Stimulated activated CD8-positive, alpha-beta memory T cell treated with anti-CD3 and anti-CD28 coated beads, Interleukin-15, amount 100 ng/mL, for 48 hours (primary cell): ENCODE measurements around the gene IVD.

Experiments
- DNase-seq, 2 donors: peaks; one replicate each; pipeline ENCODE4 v3.0.0-alpha.2; 2020; ENCODE audit warnings: low read depth in 2 of 2

Gene IVD

GRCh38 chr15:40459391-40460015 is 53.9 kb downstream of the IVD start:
- DNase-seq: no peak

DNA sequence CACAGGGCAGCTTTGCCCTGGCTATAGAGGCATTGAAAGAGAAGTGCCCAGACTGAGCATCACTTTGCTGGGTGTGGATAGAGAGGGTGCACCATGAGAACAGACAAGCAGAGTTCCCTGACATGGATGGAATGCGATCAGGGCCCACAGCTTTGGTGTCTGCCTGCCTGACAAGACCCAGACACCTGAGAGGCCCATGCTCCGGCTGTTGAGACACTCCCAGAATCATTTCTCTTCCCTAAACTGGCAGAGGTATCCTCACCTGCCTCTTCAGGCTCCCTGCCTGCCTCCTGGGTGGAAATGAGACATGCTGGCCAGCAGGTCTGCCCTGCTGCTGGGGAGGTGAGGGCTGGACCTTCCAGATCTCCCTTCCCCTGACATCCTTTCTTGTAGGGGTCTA is 54.8 kb downstream of the IVD start:
- DNase-seq: no peak

DNA sequence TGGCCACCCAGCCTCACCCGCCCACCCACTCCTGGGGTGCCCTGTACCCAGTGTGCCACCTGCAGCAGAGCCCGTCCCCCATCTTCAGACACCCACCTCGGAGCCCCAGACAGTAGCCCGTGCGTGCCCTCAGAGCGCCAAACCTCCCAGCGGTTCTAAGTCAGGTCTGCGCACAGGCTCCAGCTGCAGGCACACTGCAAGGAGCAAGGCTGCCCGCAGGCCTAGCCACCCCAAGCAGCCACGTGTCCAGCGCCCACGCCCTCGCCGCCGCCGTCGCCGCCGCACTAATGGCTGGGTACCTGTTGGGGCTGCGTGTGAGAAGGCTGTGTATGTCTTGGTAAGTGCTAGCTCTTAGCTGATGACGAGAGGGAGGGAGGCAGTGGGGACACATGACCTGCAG is 56.4 kb downstream of the IVD start:
- DNase-seq: no peak

- DNase-seq: no peak
Observed at GRCh38 chr15:40463279-40463678, 57.7 kb downstream of the IVD start.

DNA sequence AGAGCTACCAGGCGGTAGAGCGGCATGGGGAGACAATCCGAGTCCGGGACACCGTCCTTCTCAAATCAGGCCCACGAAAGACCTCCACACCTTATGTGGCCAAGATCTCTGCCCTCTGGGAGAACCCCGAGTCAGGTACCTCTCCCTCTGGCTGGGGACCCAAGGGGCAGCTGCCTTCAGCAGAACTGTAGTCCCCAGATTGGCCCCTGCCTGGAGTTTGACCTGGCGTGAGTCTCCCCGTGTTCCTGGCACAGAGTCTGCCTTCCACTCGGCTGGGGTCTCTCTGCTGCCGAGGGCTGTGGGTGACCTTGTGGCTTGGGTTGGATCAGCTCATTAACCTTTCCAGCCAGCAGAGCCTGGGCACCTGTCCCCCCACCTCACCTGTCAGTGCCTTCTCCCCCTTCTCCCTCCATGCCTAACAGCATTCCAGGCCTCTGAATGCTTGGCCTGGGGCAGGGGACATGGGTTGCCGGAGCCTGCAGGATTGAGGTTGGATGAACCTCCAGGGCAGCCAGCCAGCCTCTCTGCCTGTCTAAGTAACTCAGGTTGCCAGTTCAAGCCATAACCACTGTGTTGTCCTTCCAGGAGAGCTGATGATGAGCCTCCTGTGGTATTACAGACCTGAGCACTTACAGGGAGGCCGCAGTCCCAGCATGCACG is 58.4 kb downstream of the IVD start:
- DNase-seq: no peak

GRCh38 chr15:40464595-40465185 is 59.1 kb downstream of the IVD start:
- DNase-seq: no peak

- DNase-seq: no peak
Observed at GRCh38 chr15:40465939-40466338, 60.3 kb downstream of the IVD start.

GRCh38 chr15:40466426-40467260 is 61.0 kb downstream of the IVD start:
- DNase-seq: no peak

DNA sequence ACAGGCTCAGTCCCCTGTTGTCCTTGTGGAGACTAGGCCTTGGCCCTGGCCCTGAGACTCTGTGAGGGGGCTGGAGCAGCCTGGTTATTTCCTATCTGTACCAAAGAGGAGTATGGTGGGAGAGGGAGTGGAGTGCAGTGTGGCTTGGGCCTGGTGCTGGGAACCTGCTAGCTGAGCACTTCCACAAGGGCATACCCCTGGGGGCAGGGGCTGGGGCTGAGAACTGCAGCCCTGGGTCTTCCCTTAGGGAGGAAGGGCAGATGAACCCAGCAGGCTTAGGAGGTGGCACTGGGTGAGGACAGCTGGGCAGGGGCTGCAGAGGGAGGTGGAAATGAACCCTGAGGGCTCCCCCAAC is 61.6 kb downstream of the IVD start:
- no peak for DNase-seq

- no peak for DNase-seq
Observed at GRCh38 chr15:40468898-40469331, 63.3 kb downstream of the IVD start.

GRCh38 chr15:40469776-40470390 is 64.3 kb downstream of the IVD start:
- DNase-seq: no peak

DNA sequence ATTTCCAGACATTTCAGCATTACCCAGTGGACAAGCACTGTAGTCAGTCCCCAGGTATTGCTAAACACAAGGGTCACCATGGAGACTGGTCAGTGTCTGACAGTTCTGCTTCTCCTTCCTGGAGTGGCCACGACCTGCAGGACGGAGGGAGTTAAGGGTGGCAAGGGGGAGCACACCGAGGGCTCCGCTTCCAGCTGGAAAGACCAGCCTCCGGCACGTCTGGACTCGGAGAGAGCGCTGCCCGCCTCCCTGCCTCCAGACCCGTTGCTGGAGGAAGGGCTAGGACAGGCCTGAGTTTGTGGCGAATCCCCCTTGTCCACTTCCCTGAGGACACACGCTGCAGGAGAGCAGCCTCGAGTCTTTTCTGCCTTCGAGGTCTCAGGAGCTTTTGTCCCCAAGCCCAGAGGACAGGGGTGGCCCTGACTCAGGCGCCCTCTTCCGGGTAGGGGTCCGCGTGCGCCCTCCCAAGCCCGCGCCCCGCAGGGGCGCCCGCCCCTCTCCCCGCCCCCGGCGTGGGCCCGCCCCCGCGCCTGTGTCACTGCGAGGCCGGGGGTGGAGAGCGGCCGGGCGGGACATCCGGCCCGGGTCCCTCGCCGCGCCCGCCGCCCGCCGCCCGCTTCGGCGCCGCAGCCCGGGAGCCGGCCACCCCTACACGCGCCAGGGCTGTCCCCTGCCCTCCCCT is 65.0 kb downstream of the IVD start, which contains the start of gene CHST14:
CHST14 (plus strand) TSS at position 562 of the 682 bp plus-strand sequence. CDS start 230 bp downstream, outside the sequence.
- DNase-seq: peak in 1 of 2 donors; percentile 32
